Liver (tissue), 9 donors: ENCODE measurements around the gene C14orf180. TPM values are rescaled to one million over a fixed set of nuclear protein-coding genes. Genes with fewer than 3 reads are reported as not detected.
"Not testable (repeated sequence)": the region's sequence is repeated elsewhere in the genome, so short reads cannot be mapped to it uniquely, and the experiment has no call there.

Experiments
- DNase-seq: peaks from one replicate; pipeline ENCODE4 v3.0.0-alpha.2; 2017; ENCODE audit warnings: low spot score
- H3K27ac ChIP-seq, 2 donors: one replicate each; pipeline ENCODE4 v1.7.0; 2013; ENCODE audit warnings: inconsistent platforms in 2 of 2, low read length in 2 of 2, control low read depth in 1 of 2, low read depth in 1 of 2, mild to moderate bottlenecking in 1 of 2
- H3K27me3 ChIP-seq, 4 donors: one replicate each; pipeline versions ENCODE4 v1.6.1 to v1.7.0; 2013; ENCODE audit warnings: low read length in 3 of 4, inconsistent platforms in 1 of 4, mild to moderate bottlenecking in 1 of 4, moderate library complexity in 1 of 4; ENCODE audit not compliant: control insufficient read depth in 4 of 4, insufficient read depth in 4 of 4
- H3K36me3 ChIP-seq, 4 donors: one replicate each; pipeline versions ENCODE4 v1.6.1 to v1.7.0; 2013; ENCODE audit warnings: low read length in 3 of 4, mild to moderate bottlenecking in 3 of 4, low read depth in 1 of 4, moderate library complexity in 1 of 4; ENCODE audit not compliant: control insufficient read depth in 4 of 4, insufficient read depth in 3 of 4
- H3K4me1 ChIP-seq, 4 donors: one replicate each; pipeline versions ENCODE4 v1.6.1 to v1.7.0; 2013; ENCODE audit warnings: low read length in 3 of 4, mild to moderate bottlenecking in 3 of 4, moderate library complexity in 1 of 4; ENCODE audit not compliant: control insufficient read depth in 4 of 4, insufficient read depth in 4 of 4
- H3K4me3 ChIP-seq, 3 donors: one replicate each; pipeline versions ENCODE4 v1.6.1 to v1.7.0; 2013; ENCODE audit warnings: low read length in 3 of 3, control low read depth in 1 of 3, low read depth in 1 of 3, mild to moderate bottlenecking in 1 of 3
- H3K9ac ChIP-seq, 2 donors: one replicate each; pipeline ENCODE4 v1.7.0; 2013; ENCODE audit warnings: low read length in 2 of 2, mild to moderate bottlenecking in 2 of 2, moderate library complexity in 2 of 2, control low read depth in 1 of 2, low read depth in 1 of 2
- H3K9me3 ChIP-seq, 4 donors: one replicate each; pipeline versions ENCODE4 v1.6.1 to v1.7.0; 2013; ENCODE audit warnings: low read length in 3 of 4; ENCODE audit not compliant: control insufficient read depth in 4 of 4
- CTCF ChIP-seq: fragments of 150-350 bp; IDR thresholded peaks from 2 replicates; pipeline ENCODE4 v1.5.1; 2017; ENCODE audit warnings: improper control_type of control experiment, low read depth, low read length; ENCODE audit not compliant: missing input control
- EGR1 ChIP-seq, 2 donors: IDR thresholded peaks; 2 replicates each; pipeline ENCODE4 v1.6.1; 2016 to 2018; ENCODE audit warnings: antibody characterized with exemption in 2 of 2, low read depth in 2 of 2
- FOXA1 ChIP-seq: IDR thresholded peaks from 2 replicates; pipeline ENCODE4 v1.6.1; 2016; ENCODE audit warnings: antibody characterized with exemption
- FOXA2 ChIP-seq: IDR thresholded peaks from 2 replicates; pipeline ENCODE4 v1.6.1; 2016; ENCODE audit warnings: antibody characterized with exemption
- GABPA ChIP-seq, 2 donors: IDR thresholded peaks in 1 of 2; conservative IDR thresholded peaks in 1 of 2; 2 replicates each; pipeline ENCODE4 v1.6.1; 2016; ENCODE audit warnings: antibody characterized with exemption in 2 of 2, mild to moderate bottlenecking in 1 of 2, moderate library complexity in 1 of 2
- HNF4A ChIP-seq, 2 donors: conservative IDR thresholded peaks; 2 replicates each; pipeline ENCODE4 v1.6.1; 2016; ENCODE audit warnings: antibody characterized with exemption in 2 of 2, mild to moderate bottlenecking in 2 of 2
- JUND ChIP-seq, 2 donors: IDR thresholded peaks; 2 replicates each; pipeline ENCODE4 v1.6.1; 2016; ENCODE audit warnings: antibody characterized with exemption in 2 of 2
- MAX ChIP-seq: IDR thresholded peaks from 2 replicates; pipeline ENCODE4 v1.6.1; 2016; ENCODE audit warnings: antibody characterized with exemption
- NR2F2 ChIP-seq: IDR thresholded peaks from 2 replicates; pipeline ENCODE4 v1.6.1; 2016; ENCODE audit warnings: antibody characterized with exemption
- RAD21 ChIP-seq, 2 donors: IDR thresholded peaks; 2 replicates each; pipeline ENCODE4 v1.6.1; 2016; ENCODE audit warnings: antibody characterized with exemption in 2 of 2, mild to moderate bottlenecking in 2 of 2
- REST ChIP-seq: IDR thresholded peaks from 2 replicates; pipeline ENCODE4 v1.6.1; 2016; ENCODE audit warnings: antibody characterized with exemption, mild to moderate bottlenecking
- RXRA ChIP-seq, 2 donors: IDR thresholded peaks; 2 replicates each; pipeline ENCODE4 v1.6.1; 2017 to 2018; ENCODE audit warnings: antibody characterized with exemption in 2 of 2, mild to moderate bottlenecking in 1 of 2
- SP1 ChIP-seq: IDR thresholded peaks from 2 replicates; pipeline ENCODE4 v1.6.1; 2018; ENCODE audit warnings: antibody characterized with exemption, mild to moderate bottlenecking
- TAF1 ChIP-seq: conservative IDR thresholded peaks from 2 replicates; pipeline ENCODE4 v1.6.1; 2016; ENCODE audit warnings: antibody characterized with exemption, mild to moderate bottlenecking
- YY1 ChIP-seq: IDR thresholded peaks from 2 replicates; pipeline ENCODE4 v1.6.1; 2016; ENCODE audit warnings: antibody characterized with exemption, mild to moderate bottlenecking
- ZBTB33 ChIP-seq: IDR thresholded peaks from 2 replicates; pipeline ENCODE4 v1.6.1; 2016; ENCODE audit warnings: antibody characterized with exemption
- whole genome bisulfite sequencing: extraction: QIAGEN DNeasy Blood & Tissue Kit; methylation state at CpG from one replicate; pipeline ENCODE4 v1.1.7; 2013; 5-methylcytosine and 5-hydroxymethylcytosine counted together
- polyA plus RNA-seq, 2 donors: library from polyadenylated mRNA; stranded (reverse) in 1 of 2; unstranded in 1 of 2; fragments of 200-250 nt in 1 of 2; fragments of >200 nt in 1 of 2; fragmentation: Nextera tagmentation in 1 of 2; extraction: Ambion mirVana in 1 of 2; gene quantifications; one replicate each; pipeline versions ENCODE4 v1.2.1 to v1.2.3, GENCODE V29; 2013 to 2015
- total RNA-seq, 2 donors: library from RNA; depleted of rRNA; stranded (reverse); fragments of >200 nt; gene quantifications; one replicate each; pipeline ENCODE4 v1.2.3, GENCODE V29; 2014
- donor health status: healthy.
- donor health status: healthy.
- donor health status: healthy.
- donor health status: healthy.
- donor health status: healthy.

The C14orf180 gene
- total and polyA plus RNA-seq, 4 donors, result 0.09 to 4.0 (median 2.9) TPM

- 87% methylated on average over 11 of the region's 11 CpGs for WGBS
- TF ChIP-seq RAD21 (IDR thresholded peaks at IDR 0.05) (no peak), SP1 (no peak), NR2F2 (no peak), JUND (IDR thresholded peaks at IDR 0.05) (no peak), TAF1 (no peak), CTCF (no peak), MAX (no peak), RXRA (IDR thresholded peaks at IDR 0.05) (no peak), YY1 (no peak), FOXA1 (no peak), ZBTB33 (no peak), FOXA2 (no peak), REST (no peak), EGR1 (IDR thresholded peaks at IDR 0.05; ENCODE audit: low read depth in 2 of 2) (no peak), GABPA (IDR thresholded peaks at IDR 0.05 in 1 of 2, conservative IDR thresholded peaks at IDR 0.05 in 1 of 2) (no peak), HNF4A (conservative IDR thresholded peaks at IDR 0.05) (no peak)
- Histone ChIP-seq H3K27ac (no peak overlapping the region), H3K27me3 (no peaks in the 10 kb centered on the region), H3K4me3 (no peak overlapping the region), H3K9ac (no peak overlapping the region), H3K36me3 (no peaks in the 10 kb centered on the region), H3K9me3 (no peaks in the 10 kb centered on the region), H3K4me1 (peaks cover 0 to 12% (median 3%) of the 10 kb centered on the region in 4 donors)
- no peak for DNase-seq
These were observed 56.6 kb downstream of the C14orf180 start for GRCh38 chr14:104636131-104636530.

- 92% methylated on average over 38 of the region's 39 CpGs for WGBS
- H3K9me3 ChIP-seq, H3K9ac ChIP-seq, H3K4me3 ChIP-seq, H3K36me3 ChIP-seq, H3K27ac ChIP-seq, H3K27me3 ChIP-seq, DNase-seq: not testable (repeated sequence)
- H3K4me1 ChIP-seq, result peaks cover 0 to 12% (median 3%) of the 10 kb centered on the region in 4 donors
These were observed 57.4 kb downstream of the C14orf180 start for GRCh38 chr14:104636846-104637545.
